GM23338 (cell line): ENCODE measurements around the gene ZNF592. TPM values are rescaled to one million over a fixed set of nuclear protein-coding genes. Genes with fewer than 3 reads are reported as not detected.

Source experiments
- ATAC-seq: fragments of 200-7000 bp; cut with Tn5 transposase; 3 replicates; pipeline ENCODE4 v1.9.1; 2020
- DNase-seq: peaks from one replicate; pipeline ENCODE4 v3.0.0-alpha.2; 2015; ENCODE audit warnings: low spot score
- H2AFZ ChIP-seq: fragments of 200-600 bp; sonication (generic); 2 replicates; pipeline ENCODE4 v1.8.0; 2016; ENCODE audit warnings: antibody characterized with exemption, mild to moderate bottlenecking, moderate library complexity
- H3F3A ChIP-seq: fragments of 200-600 bp; sonication (generic); replicated peaks from 2 replicates; pipeline ENCODE4 v1.8.0; 2017; ENCODE audit warnings: antibody characterized with exemption, mixed run types, low read depth
- H3K27ac ChIP-seq: fragments of 200-600 bp; sonication (generic); 2 replicates; pipeline ENCODE4 v1.6.1; 2016; ENCODE audit warnings: low read depth
- H3K27me3 ChIP-seq: fragments of 200-600 bp; sonication (generic); 2 replicates; pipeline ENCODE4 v1.8.0; 2016; ENCODE audit warnings: mild to moderate bottlenecking, mixed run types, moderate library complexity; ENCODE audit not compliant: insufficient read depth
- H3K36me3 ChIP-seq: fragments of 200-600 bp; sonication (generic); 2 replicates; pipeline ENCODE4 v1.8.0; 2016; ENCODE audit warnings: mild to moderate bottlenecking; ENCODE audit not compliant: insufficient read depth
- H3K4me1 ChIP-seq: fragments of 200-600 bp; sonication (generic); 2 replicates; pipeline ENCODE4 v1.8.0; 2016; ENCODE audit warnings: mild to moderate bottlenecking, moderate library complexity; ENCODE audit not compliant: insufficient read depth
- H3K4me2 ChIP-seq: fragments of 200-600 bp; sonication (generic); 2 replicates; pipeline ENCODE4 v1.7.1; 2017; ENCODE audit warnings: mixed run types
- H3K4me3 ChIP-seq: fragments of 200-600 bp; sonication (generic); 2 replicates; pipeline ENCODE4 v1.6.1; 2016; ENCODE audit warnings: mixed run types
- H3K79me2 ChIP-seq: fragments of 200-600 bp; sonication (generic); replicated peaks from 2 replicates; pipeline ENCODE4 v1.8.0; 2017; ENCODE audit warnings: mild to moderate bottlenecking; ENCODE audit not compliant: insufficient read depth
- H3K9me2 ChIP-seq: fragments of 200-600 bp; sonication (generic); 2 replicates; pipeline ENCODE4 v1.8.0; 2017; ENCODE audit not compliant: insufficient read depth
- H4K20me1 ChIP-seq: fragments of 200-600 bp; sonication (generic); replicated peaks from 2 replicates; pipeline ENCODE4 v1.8.0; 2017; ENCODE audit warnings: mild to moderate bottlenecking; ENCODE audit not compliant: insufficient read depth
- H3K27ac Mint-ChIP-seq: 2 replicates; pipeline ENCODE4 v1.8.0; 2020; ENCODE audit warnings: inconsistent platforms, mild to moderate bottlenecking, moderate library complexity, mixed read lengths
- H3K27me3 Mint-ChIP-seq: 3 replicates; pipeline ENCODE4 v1.8.0; 2022; ENCODE audit warnings: low read depth, mild to moderate bottlenecking, moderate library complexity, mixed read lengths, inconsistent platforms; ENCODE audit not compliant: insufficient read depth, poor library complexity
- H3K36me3 Mint-ChIP-seq: 3 replicates; pipeline ENCODE4 v1.8.0; 2021; ENCODE audit warnings: low read depth, mild to moderate bottlenecking, inconsistent platforms, moderate library complexity, mixed read lengths
- H3K4me1 Mint-ChIP-seq: 3 replicates; pipeline ENCODE4 v1.8.0; 2020; ENCODE audit warnings: mild to moderate bottlenecking, inconsistent platforms, mixed read lengths
- H3K4me3 Mint-ChIP-seq: 3 replicates; pipeline ENCODE4 v1.8.0; 2021; ENCODE audit warnings: moderate library complexity, mild to moderate bottlenecking, inconsistent platforms, mixed read lengths
- H3K9me3 Mint-ChIP-seq: 3 replicates; pipeline ENCODE4 v1.8.0; 2020; ENCODE audit warnings: moderate library complexity, mild to moderate bottlenecking, inconsistent platforms, mixed read lengths
- CTCF ChIP-seq, 2 experiments: fragments of 200-600 bp in 1 of 2; sonication (generic) in 1 of 2; conservative IDR thresholded peaks; 2 replicates each; pipeline versions ENCODE4 v1.5.1 to v1.6.1; 2016 to 2017; ENCODE audit warnings: antibody characterized with exemption in 2 of 2, low read depth in 2 of 2, mild to moderate bottlenecking in 2 of 2, moderate library complexity in 1 of 2
- EZH2 ChIP-seq: fragments of 200-600 bp; sonication (generic); IDR thresholded peaks from one replicate; pipeline ENCODE4 v1.8.0; 2017; ENCODE audit warnings: antibody characterized with exemption, mild to moderate bottlenecking, low read depth; ENCODE audit not compliant: unreplicated experiment
- EZH2phosphoT487 ChIP-seq: fragments of 200-600 bp; sonication (generic); IDR thresholded peaks from one replicate; pipeline ENCODE4 v1.8.1; 2018; ENCODE audit warnings: antibody characterized with exemption; ENCODE audit not compliant: unreplicated experiment
- JUNB ChIP-seq: IDR thresholded peaks from one replicate; pipeline ENCODE4 v1.6.1; 2016; ENCODE audit warnings: antibody characterized with exemption; ENCODE audit not compliant: unreplicated experiment
- POLR2AphosphoS5 ChIP-seq: IDR thresholded peaks from 2 replicates; pipeline ENCODE4 v1.6.1; 2016; ENCODE audit warnings: antibody characterized with exemption, low read depth
- ZNF331 ChIP-seq: fragments of 250-450 bp; sonication (Bioruptor Pico); IDR thresholded peaks from 2 replicates; pipeline ENCODE4 v1.5.0; 2020; ENCODE audit warnings: low read depth, mild to moderate bottlenecking, moderate library complexity
- polyA plus RNA-seq: library from polyadenylated mRNA; unstranded; fragments of >200 nt; fragmentation: Nextera tagmentation; extraction: Ambion mirVana; gene quantifications from 2 replicates; pipeline ENCODE4 v1.2.1, GENCODE V29; 2016
- total RNA-seq: library from RNA; depleted of rRNA; stranded (reverse); fragments of >200 nt; shearing (Covaris generic); gene quantifications from 2 replicates; pipeline ENCODE4 v1.2.3, GENCODE V29; 2014
- TF ChIP-seq, protein P1 (sequence below): IDR thresholded peaks from 2 replicates; pipeline ENCODE4 v1.6.1; 2016; ENCODE audit warnings: antibody characterized with exemption
- TF ChIP-seq, protein P2 (sequence below): IDR thresholded peaks from one replicate; pipeline ENCODE4 v1.6.1; 2018; ENCODE audit warnings: antibody characterized with exemption; ENCODE audit not compliant: unreplicated experiment

The ZNF592 gene
- total and polyA plus RNA-seq, 2 experiments from 2014 or later, result 4.4 to 21.4 TPM

- no peak for TF ChIP-seq CTCF (conservative IDR thresholded peaks at IDR 0.05; ENCODE audit: low read depth in 2 of 2)
- TF ChIP-seq JUNB, result no peak
- no peak for TF ChIP-seq ZNF331 (CRISPR knock-in tag)
Measured at GRCh38 chr15:84839714-84840113, 91.3 kb downstream of the ZNF592 start (continued).

- no peak for ATAC-seq
- Histone ChIP-seq H3K27me3 (no peaks in the 10 kb centered on the region), H3K36me3 (no peaks in the 10 kb centered on the region), H3F3A (no peaks in the 10 kb centered on the region), H3K27ac (no peak overlapping the region), H3K4me2 (no peak overlapping the region), H3K4me1 (no peaks in the 10 kb centered on the region), H3K79me2 (no peaks in the 10 kb centered on the region), H3K9me2 (0 out of 2 replicates have a peak, but pooled peaks cover 4% of the 10 kb centered on the region), H2AFZ (no peak overlapping the region), H4K20me1 (peaks cover 3% of the 10 kb centered on the region; the same call in 1 of the 2 replicates), H3K4me3 (no peak overlapping the region)
- TF ChIP-seq EZH2phosphoT487, result no peak
- no peak for TF ChIP-seq CTCF (conservative IDR thresholded peaks at IDR 0.05; ENCODE audit: low read depth in 2 of 2)
- TF ChIP-seq, protein P1, sequence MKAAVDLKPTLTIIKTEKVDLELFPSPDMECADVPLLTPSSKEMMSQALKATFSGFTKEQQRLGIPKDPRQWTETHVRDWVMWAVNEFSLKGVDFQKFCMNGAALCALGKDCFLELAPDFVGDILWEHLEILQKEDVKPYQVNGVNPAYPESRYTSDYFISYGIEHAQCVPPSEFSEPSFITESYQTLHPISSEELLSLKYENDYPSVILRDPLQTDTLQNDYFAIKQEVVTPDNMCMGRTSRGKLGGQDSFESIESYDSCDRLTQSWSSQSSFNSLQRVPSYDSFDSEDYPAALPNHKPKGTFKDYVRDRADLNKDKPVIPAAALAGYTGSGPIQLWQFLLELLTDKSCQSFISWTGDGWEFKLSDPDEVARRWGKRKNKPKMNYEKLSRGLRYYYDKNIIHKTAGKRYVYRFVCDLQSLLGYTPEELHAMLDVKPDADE, result no peak
- TF ChIP-seq, protein P2, sequence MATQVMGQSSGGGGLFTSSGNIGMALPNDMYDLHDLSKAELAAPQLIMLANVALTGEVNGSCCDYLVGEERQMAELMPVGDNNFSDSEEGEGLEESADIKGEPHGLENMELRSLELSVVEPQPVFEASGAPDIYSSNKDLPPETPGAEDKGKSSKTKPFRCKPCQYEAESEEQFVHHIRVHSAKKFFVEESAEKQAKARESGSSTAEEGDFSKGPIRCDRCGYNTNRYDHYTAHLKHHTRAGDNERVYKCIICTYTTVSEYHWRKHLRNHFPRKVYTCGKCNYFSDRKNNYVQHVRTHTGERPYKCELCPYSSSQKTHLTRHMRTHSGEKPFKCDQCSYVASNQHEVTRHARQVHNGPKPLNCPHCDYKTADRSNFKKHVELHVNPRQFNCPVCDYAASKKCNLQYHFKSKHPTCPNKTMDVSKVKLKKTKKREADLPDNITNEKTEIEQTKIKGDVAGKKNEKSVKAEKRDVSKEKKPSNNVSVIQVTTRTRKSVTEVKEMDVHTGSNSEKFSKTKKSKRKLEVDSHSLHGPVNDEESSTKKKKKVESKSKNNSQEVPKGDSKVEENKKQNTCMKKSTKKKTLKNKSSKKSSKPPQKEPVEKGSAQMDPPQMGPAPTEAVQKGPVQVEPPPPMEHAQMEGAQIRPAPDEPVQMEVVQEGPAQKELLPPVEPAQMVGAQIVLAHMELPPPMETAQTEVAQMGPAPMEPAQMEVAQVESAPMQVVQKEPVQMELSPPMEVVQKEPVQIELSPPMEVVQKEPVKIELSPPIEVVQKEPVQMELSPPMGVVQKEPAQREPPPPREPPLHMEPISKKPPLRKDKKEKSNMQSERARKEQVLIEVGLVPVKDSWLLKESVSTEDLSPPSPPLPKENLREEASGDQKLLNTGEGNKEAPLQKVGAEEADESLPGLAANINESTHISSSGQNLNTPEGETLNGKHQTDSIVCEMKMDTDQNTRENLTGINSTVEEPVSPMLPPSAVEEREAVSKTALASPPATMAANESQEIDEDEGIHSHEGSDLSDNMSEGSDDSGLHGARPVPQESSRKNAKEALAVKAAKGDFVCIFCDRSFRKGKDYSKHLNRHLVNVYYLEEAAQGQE, result no peak
- TF ChIP-seq ZNF331 (CRISPR knock-in tag), result no peak
- no peak for TF ChIP-seq EZH2
- no peak for TF ChIP-seq POLR2AphosphoS5
- Mint-ChIP-seq H3K27ac (no peak overlapping the region), H3K4me1 (peaks cover 6% of the 10 kb centered on the region), H3K27me3 (peaks cover 10% of the 10 kb centered on the region), H3K4me3 (no peak overlapping the region), H3K36me3 (no peaks in the 10 kb centered on the region; the same call in 2 of the 3 replicates), H3K9me3 (no peaks in the 10 kb centered on the region)
- no peak for DNase-seq
Measured at GRCh38 chr15:84840255-84840654, 91.9 kb downstream of the ZNF592 start.
